PC-3 (cell line): Measurements from ENCODE around the gene C1orf94. TPM values are rescaled to one million over a fixed set of nuclear protein-coding genes. Genes with fewer than 3 reads are reported as not detected.
A peak's percentile ranks its signal among the peaks of the same experiment; 100 is the strongest.

ENCODE experiments used
- ATAC-seq: fragments of 200-7000 bp; cut with Tn5 transposase; 2 replicates; pipeline ENCODE4 v1.9.1; 2020; ENCODE audit warnings: mild to moderate bottlenecking, moderate library complexity
- BruUV-seq: library from RNA; stranded (reverse); fragments of 400-500 nt; replicated peaks from 2 replicates; lab custom pipeline; 2021; lab: Mats Ljungman, UMichigan
- CTCF ChIA-PET: fragments of 300-600 bp; sonication (Branson Sonifier 250); formaldehyde crosslinking; loops from one replicate; lab custom pipeline; 2022; ENCODE audit warnings: antibody characterized with exemption; lab: Charles Lee
- POLR2A ChIA-PET: fragments of 300-600 bp; sonication (Branson Sonifier 250); formaldehyde crosslinking; loops from one replicate; lab custom pipeline; 2022; ENCODE audit warnings: antibody characterized with exemption; ENCODE audit not compliant: unreplicated experiment; lab: Charles Lee
- DNase-seq: peaks from one replicate; pipeline ENCODE4 v3.0.0-alpha.2; 2015
- H2AFZ ChIP-seq: fragments of 300-600 bp; sonication (generic); 2 replicates; pipeline ENCODE4 v1.6.0; 2016; ENCODE audit warnings: antibody characterized with exemption, low read length
- H3F3A ChIP-seq: fragments of 300-600 bp; sonication (generic); one replicate; pipeline ENCODE4 v1.6.0; 2017; ENCODE audit warnings: antibody characterized with exemption, low read length, control low read depth, mild to moderate bottlenecking; ENCODE audit not compliant: unreplicated experiment
- H3K27ac ChIP-seq: fragments of 300-600 bp; sonication (generic); 2 replicates; pipeline ENCODE4 v1.5.1; 2016; ENCODE audit warnings: mild to moderate bottlenecking, low read length
- H3K27me3 ChIP-seq: fragments of 300-600 bp; sonication (generic); 2 replicates; pipeline ENCODE4 v1.6.1; 2016; ENCODE audit warnings: low read length, mixed read lengths
- H3K36me3 ChIP-seq: fragments of 300-600 bp; sonication (generic); 2 replicates; pipeline ENCODE4 v1.6.1; 2016; ENCODE audit warnings: low read depth, mixed run types, low read length, mixed read lengths
- H3K4me1 ChIP-seq: fragments of 300-600 bp; sonication (generic); 2 replicates; pipeline ENCODE4 v1.5.1; 2016; ENCODE audit warnings: low read length; ENCODE audit not compliant: insufficient read depth
- H3K4me2 ChIP-seq: fragments of 300-600 bp; sonication (generic); 2 replicates; pipeline ENCODE4 v1.6.0; 2016; ENCODE audit warnings: low read length
- H3K4me3 ChIP-seq: fragments of 300-600 bp; sonication (generic); 2 replicates; pipeline ENCODE4 v1.5.1; 2016; ENCODE audit warnings: mild to moderate bottlenecking, low read length, mixed read lengths
- H3K79me2 ChIP-seq: fragments of 300-600 bp; sonication (generic); 2 replicates; pipeline ENCODE4 v1.6.1; 2017; ENCODE audit warnings: low read length, mixed read lengths
- H3K9ac ChIP-seq: fragments of 300-600 bp; sonication (generic); 2 replicates; pipeline ENCODE4 v1.6.0; 2016; ENCODE audit warnings: mild to moderate bottlenecking, low read length
- H3K9me2 ChIP-seq: fragments of 300-600 bp; sonication (generic); replicated peaks from 2 replicates; pipeline ENCODE4 v1.6.1; 2016; ENCODE audit warnings: mixed run types, low read length, mixed read lengths
- H3K9me3 ChIP-seq: fragments of 300-600 bp; sonication (generic); 2 replicates; pipeline ENCODE4 v1.6.1; 2016; ENCODE audit warnings: low read length, mixed read lengths
- H4K20me1 ChIP-seq: fragments of 300-600 bp; sonication (generic); 2 replicates; pipeline ENCODE4 v1.6.1; 2016; ENCODE audit warnings: low read length, mixed read lengths
- CTCF ChIP-seq: fragments of 300-600 bp; sonication (generic); conservative IDR thresholded peaks from 2 replicates; pipeline ENCODE4 v1.5.1; 2017; ENCODE audit warnings: antibody characterized with exemption, low read depth, mild to moderate bottlenecking, low read length
- EZH2 ChIP-seq: fragments of 300-600 bp; sonication (generic); IDR thresholded peaks from one replicate; pipeline ENCODE4 v1.6.1; 2017; ENCODE audit warnings: antibody characterized with exemption, mild to moderate bottlenecking, low read length; ENCODE audit not compliant: unreplicated experiment
- EZH2phosphoT487 ChIP-seq: fragments of 300-600 bp; sonication (generic); IDR thresholded peaks from 2 replicates; pipeline ENCODE4 v1.6.1; 2018; ENCODE audit warnings: mild to moderate bottlenecking, antibody characterized with exemption, low read length, borderline replicate concordance
- intact Hi-C: fragments of 100-400 bp; cut with micrococcal nuclease; formaldehyde crosslinking; loops from 2 replicates; pipeline ENCODE4 v1.9.0; 2023
- total RNA-seq: library from RNA; depleted of rRNA; stranded (reverse); fragments of >200 nt; gene quantifications from 2 replicates; pipeline ENCODE4 v1.2.3, GENCODE V29; 2014

The C1orf94 gene
- total RNA-seq, 1 experiment from 2014 or later, result not detected

GRCh38 chr1:34165422-34165921, 11.2 kb upstream of the C1orf94 start:
- no peaks in the 10 kb centered on the region for H3K9me3 ChIP-seq
- DNase-seq, result no peak
- H3F3A ChIP-seq, result no peaks in the 10 kb centered on the region
- no peaks in the 10 kb centered on the region for H3K36me3 ChIP-seq
- peak overlapping the region; percentile 38; the same call in 1 of the 2 replicates for H3K4me3 ChIP-seq
- ChIA-PET POLR2A (no interaction called here), CTCF (no interaction called here)
- no peak overlapping the region for H2AFZ ChIP-seq
- H3K79me2 ChIP-seq, result no peaks in the 10 kb centered on the region
- H4K20me1 ChIP-seq, result no peaks in the 10 kb centered on the region
- H3K9me2 ChIP-seq, result no peaks in the 10 kb centered on the region
- intact Hi-C loops, result no loop called here
- H3K9ac ChIP-seq, result no peak overlapping the region
- ATAC-seq, result no peak
- H3K27ac ChIP-seq, result no peak overlapping the region
- no TSS peak for BruUV-seq
- peaks cover 55% of the 10 kb centered on the region for H3K27me3 ChIP-seq
- H3K4me1 ChIP-seq, result no peaks in the 10 kb centered on the region
- TF ChIP-seq EZH2phosphoT487 (no peak), EZH2 (no peak), CTCF (no peak)
- H3K4me2 ChIP-seq, result peak overlapping the region; percentile 44; the same call in 1 of the 2 replicates

- Histone ChIP-seq H3K9ac (no peak overlapping the region), H3K4me1 (no peaks in the 10 kb centered on the region), H3K79me2 (no peaks in the 10 kb centered on the region), H3K4me2 (no peak overlapping the region), H3K27me3 (peaks cover 49% of the 10 kb centered on the region), H4K20me1 (no peaks in the 10 kb centered on the region), H3K9me2 (no peaks in the 10 kb centered on the region), H3K9me3 (no peaks in the 10 kb centered on the region), H3F3A (no peaks in the 10 kb centered on the region), H3K36me3 (no peaks in the 10 kb centered on the region), H3K4me3 (no peak overlapping the region), H3K27ac (no peak overlapping the region), H2AFZ (no peak overlapping the region)
- no TSS peak for BruUV-seq
- ChIA-PET POLR2A (no interaction called here), CTCF (no interaction called here)
- DNase-seq (no peak), ATAC-seq (no peak)
- intact Hi-C loops, result no loop called here
- no peak for TF ChIP-seq EZH2
- no peak for TF ChIP-seq EZH2phosphoT487
- TF ChIP-seq CTCF, result no peak
Measured at GRCh38 chr1:34166191-34166624, 10.5 kb upstream of the C1orf94 start.

GRCh38 chr1:34166625-34167361, 9.9 kb upstream of the C1orf94 start:
- ChIA-PET CTCF (no interaction called here), POLR2A (no interaction called here)
- Histone ChIP-seq H3K27ac (no peak overlapping the region), H3F3A (no peaks in the 10 kb centered on the region), H3K36me3 (no peaks in the 10 kb centered on the region), H3K9me2 (no peaks in the 10 kb centered on the region), H3K4me2 (no peak overlapping the region), H3K27me3 (peaks cover 44% of the 10 kb centered on the region), H3K79me2 (no peaks in the 10 kb centered on the region), H3K4me3 (no peak overlapping the region), H3K9ac (no peak overlapping the region), H3K9me3 (no peaks in the 10 kb centered on the region), H2AFZ (no peak overlapping the region), H4K20me1 (no peaks in the 10 kb centered on the region), H3K4me1 (no peaks in the 10 kb centered on the region)
- ATAC-seq, result no peak
- no peak for DNase-seq
- BruUV-seq, result no TSS peak
- TF ChIP-seq EZH2phosphoT487 (no peak), EZH2 (no peak), CTCF (no peak)
- intact Hi-C loops, result no loop called here
